ENCODE measurements around the gene FAM222A.

- TF ChIP-seq, protein P1, sequence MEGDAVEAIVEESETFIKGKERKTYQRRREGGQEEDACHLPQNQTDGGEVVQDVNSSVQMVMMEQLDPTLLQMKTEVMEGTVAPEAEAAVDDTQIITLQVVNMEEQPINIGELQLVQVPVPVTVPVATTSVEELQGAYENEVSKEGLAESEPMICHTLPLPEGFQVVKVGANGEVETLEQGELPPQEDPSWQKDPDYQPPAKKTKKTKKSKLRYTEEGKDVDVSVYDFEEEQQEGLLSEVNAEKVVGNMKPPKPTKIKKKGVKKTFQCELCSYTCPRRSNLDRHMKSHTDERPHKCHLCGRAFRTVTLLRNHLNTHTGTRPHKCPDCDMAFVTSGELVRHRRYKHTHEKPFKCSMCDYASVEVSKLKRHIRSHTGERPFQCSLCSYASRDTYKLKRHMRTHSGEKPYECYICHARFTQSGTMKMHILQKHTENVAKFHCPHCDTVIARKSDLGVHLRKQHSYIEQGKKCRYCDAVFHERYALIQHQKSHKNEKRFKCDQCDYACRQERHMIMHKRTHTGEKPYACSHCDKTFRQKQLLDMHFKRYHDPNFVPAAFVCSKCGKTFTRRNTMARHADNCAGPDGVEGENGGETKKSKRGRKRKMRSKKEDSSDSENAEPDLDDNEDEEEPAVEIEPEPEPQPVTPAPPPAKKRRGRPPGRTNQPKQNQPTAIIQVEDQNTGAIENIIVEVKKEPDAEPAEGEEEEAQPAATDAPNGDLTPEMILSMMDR (IDR thresholded peaks at IDR 0.05) = no peak
- no peak for TF ChIP-seq POLR2A (IDR thresholded peaks at IDR 0.05)
These were observed 97.5 kb downstream of the FAM222A start for GRCh38 chr12:109810954-109811623.

All from uterus (tissue), 2 donors.